ENCODE results near the gene CDC14B.
A peak's percentile ranks its signal among the peaks of the same experiment; 100 is the strongest.

CDC14B gene

GRCh38 chr9:96480736-96481135 lies 138.9 kb downstream of the CDC14B start:
- no peak for DNase-seq

- DNase-seq, result no peak
These were observed 140.7 kb downstream of the CDC14B start for GRCh38 chr9:96478829-96479371.

DNA sequence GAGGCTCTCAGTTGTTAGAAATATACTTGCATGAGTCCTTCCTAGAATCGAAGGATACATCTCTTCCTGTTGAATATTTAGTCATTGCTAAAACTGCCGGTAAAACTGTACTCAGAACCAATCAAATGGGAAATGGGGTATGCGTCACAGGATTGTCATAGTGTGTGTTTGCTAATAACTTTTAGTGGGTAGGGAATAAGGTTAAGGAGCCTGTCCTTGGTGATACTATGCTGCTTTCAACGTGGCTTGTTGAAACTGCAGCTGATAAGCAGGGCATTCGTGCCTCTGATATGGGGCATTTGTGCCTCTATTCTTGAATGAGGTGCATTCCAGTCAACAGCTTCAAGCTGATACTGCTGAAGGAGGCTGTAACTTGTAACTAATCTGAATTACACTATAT lies 143.1 kb downstream of the CDC14B start:
- DNase-seq, result no peak

DNA sequence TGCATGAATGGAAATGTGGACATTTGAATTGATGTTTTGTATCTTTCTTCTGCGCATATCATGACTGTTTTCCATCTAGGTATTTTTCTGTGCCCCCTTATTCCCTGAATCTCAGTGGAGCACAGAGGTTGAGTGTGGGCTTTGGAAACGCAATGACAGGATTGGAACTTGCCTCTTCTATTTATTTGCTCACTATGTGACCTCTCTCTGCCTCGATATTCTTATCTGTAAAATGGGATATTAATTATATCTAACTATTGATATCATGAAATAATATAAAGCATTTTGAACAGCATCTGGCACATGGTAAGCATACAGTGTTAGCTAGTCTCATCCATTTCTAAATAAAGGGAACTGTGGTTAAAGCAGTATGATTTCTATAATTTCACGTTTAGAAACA lies 143.6 kb downstream of the CDC14B start:
- DNase-seq, result no peak

- DNase-seq, result no peak
These were observed 151.9 kb downstream of the CDC14B start for GRCh38 chr9:96467784-96468183.

GRCh38 chr9:96464426-96464825 lies 155.2 kb downstream of the CDC14B start:
- DNase-seq, result no peak

DNA sequence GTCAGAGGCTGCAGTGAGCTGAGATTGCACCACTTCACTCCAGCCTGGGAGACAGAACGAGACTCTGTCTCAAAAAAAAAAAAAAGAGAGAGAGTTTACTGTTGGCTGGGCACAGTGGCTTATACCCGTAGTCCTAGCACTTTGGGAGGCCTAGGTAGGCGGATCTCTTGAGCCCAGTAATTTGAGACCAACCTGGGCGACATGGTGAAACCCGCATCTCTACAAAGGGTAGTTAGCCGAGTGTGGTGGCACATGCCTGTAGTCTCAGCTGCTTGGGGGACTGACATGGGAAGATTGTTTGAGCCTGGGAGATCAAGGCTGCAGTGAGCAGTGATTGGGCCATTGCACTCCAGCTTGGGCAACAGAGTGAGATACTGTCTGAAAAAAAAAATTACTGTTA lies 157.1 kb downstream of the CDC14B start:
- DNase-seq, result no peak

DNA sequence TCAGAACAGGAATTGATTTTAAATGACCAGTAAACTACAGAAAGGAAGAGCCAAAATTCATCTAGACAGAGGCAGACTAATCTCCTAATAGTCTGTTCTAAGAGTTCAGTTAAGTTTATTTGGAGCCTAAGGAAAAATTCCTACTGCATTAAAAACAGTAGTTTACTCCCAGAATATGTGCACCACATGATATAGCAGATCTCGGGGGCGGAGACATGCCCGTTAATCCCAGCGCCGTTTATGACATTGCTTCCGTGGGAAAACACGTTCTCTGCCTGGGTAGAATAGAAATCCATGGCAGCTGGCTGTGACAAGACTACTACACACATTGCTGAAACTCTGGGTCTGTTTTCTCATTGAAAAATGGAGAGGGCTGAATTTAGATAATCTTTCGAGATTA lies 158.3 kb downstream of the CDC14B start:
- no peak for DNase-seq

DNA sequence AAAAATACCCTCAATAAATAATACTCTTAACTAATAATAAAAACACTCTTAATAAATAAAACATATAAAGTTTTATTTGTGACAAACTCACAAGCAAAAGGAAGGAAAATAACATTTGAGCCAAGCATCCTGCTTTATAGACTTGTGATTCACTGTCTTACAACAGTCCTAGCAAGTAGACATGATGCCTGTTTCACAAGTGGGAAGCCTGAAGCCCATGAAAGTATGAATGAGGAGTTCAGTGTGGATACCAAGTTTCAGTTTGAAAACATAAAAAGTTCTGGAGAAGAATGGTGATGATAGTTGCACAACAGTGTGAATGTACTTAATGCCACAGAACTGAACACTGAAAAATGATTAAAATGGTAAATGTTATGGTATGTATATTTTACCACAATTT lies 158.8 kb downstream of the CDC14B start:
- no peak for DNase-seq

GRCh38 chr9:96460470-96460869 lies 159.2 kb downstream of the CDC14B start:
- no peak for DNase-seq

- DNase-seq, result no peak
These were observed 160.2 kb downstream of the CDC14B start for GRCh38 chr9:96459268-96460007.

DNA sequence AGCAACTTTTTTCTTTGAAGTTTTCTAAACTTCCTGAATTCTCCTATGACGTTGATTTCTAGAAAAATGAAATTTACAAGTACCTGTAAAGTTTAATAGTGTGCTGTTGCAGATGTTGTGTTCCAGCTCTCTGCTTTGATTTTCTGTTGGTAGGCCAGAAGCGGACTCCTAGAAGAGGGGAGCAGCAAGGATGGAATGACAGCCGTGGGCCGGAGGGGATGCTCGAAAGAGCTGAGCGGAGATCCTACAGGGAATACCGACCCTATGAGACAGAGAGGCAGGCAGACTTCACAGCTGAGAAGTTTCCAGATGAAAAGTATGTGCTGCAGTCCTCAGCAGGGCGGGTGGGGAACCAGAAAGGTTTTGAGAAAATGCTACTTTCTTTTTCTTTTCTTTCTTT lies 161.4 kb downstream of the CDC14B start:
- DNase-seq, result no peak

DNA sequence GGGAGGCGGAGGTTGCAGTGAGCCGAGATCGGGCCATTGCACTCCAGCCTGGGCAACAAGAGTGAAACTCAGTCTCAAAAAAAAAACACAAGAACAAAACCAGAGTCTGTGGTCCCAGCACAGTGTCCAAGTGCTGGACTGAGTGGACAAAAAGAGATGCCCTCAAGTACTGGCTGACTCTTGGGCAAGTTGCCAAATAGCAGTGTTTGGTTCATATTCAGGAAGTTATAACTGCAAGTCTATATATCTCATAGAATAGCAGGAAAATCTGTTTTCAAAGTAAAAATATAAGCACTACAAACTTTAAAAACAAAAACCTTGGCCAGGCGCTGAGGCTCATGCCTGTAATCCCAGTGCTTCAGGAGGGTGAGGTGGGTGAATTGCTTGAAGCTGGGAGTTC lies 162.4 kb downstream of the CDC14B start:
- no peak for DNase-seq

GRCh38 chr9:96453625-96454024 lies 166.0 kb downstream of the CDC14B start:
- no peak for DNase-seq

DNA sequence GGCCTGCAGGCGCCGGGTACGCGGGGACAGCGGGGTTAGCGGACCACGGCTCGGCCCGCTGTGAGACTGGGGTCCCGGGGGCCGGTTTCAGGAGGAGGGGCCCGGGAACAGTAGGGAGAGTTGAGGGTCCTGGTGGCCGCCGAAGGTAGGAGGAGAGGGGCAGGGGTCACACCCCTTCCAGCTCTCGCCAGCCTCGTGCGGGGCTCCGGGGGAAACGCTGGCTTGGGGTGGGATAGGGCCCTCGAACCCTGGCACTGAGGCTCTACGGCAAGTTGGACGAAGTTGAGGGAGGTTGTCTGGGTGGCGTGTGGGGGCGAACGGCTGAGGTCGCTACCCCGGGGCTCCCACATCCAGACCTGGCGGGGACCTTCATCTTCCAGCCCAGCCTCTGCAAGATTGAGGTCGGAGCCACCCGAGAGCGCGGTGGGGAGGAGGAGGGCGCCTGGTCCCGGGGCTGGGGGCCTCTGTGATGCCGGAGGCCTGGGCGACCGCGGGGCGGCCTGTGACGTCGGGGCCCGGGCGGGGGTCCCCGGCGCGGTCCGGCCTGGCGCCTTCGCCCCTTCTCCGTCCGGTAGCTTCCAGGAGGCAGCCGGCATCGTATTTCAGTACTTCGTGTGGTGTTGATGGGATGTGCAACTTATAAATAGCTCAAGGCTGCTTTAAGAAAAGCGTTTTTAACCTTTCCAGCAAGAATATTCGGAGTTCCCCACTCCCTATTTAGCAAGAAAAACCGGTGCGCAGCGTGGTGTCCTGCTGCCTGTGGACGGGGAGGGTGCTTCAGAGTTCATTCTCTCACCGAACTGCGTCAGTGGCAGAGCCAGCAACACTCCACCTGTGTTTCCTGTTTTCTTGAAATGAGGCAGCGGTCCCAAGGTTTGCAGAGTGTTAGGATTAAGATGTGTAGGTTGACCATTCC lies 168.8 kb downstream of the CDC14B start:
- DNase-seq, result peak in 1 of 4 experiments; percentile 14

Data from activated CD4-positive, CD25-positive, alpha-beta regulatory T cell (primary cell).